Lung (tissue), 12 donors: ENCODE measurements around the gene PDGFD. TPM values are rescaled to one million over a fixed set of nuclear protein-coding genes. Genes with fewer than 3 reads are reported as not detected.

ENCODE experiments used
- ATAC-seq: fragments of 200-7000 bp; cut with Tn5 transposase; one replicate; pipeline ENCODE4 v1.9.1; 2020; ENCODE audit warnings: moderate number of reproducible peaks; ENCODE audit not compliant: insufficient read depth, low FRiP score
- DNase-seq, 3 donors: peaks; one replicate each; pipeline ENCODE4 v3.0.0-alpha.2; 2013 to 2017
- H3K27ac ChIP-seq, 2 donors: one replicate each; pipeline ENCODE4 v1.5.1; 2013; ENCODE audit warnings: mild to moderate bottlenecking in 2 of 2, moderate library complexity in 2 of 2, control low read depth in 1 of 2, inconsistent platforms in 1 of 2, low read depth in 1 of 2, low read length in 1 of 2
- H3K27me3 ChIP-seq, 3 donors: one replicate each; pipeline ENCODE4 v1.5.1; 2013; ENCODE audit warnings: low read length in 2 of 3; ENCODE audit not compliant: control insufficient read depth in 3 of 3, insufficient read depth in 3 of 3
- H3K36me3 ChIP-seq, 4 donors: one replicate each; pipeline ENCODE4 v1.5.1; 2013; ENCODE audit warnings: low read length in 4 of 4, mild to moderate bottlenecking in 1 of 4, moderate library complexity in 1 of 4; ENCODE audit not compliant: control insufficient read depth in 4 of 4, insufficient read depth in 4 of 4
- H3K4me1 ChIP-seq, 5 donors: one replicate each; pipeline ENCODE4 v1.5.1; 2013; ENCODE audit warnings: low read length in 5 of 5, mild to moderate bottlenecking in 2 of 5, moderate library complexity in 1 of 5; ENCODE audit not compliant: control insufficient read depth in 5 of 5, insufficient read depth in 5 of 5
- H3K4me3 ChIP-seq: one replicate; pipeline ENCODE4 v1.5.1; 2013; ENCODE audit warnings: mild to moderate bottlenecking, control low read depth, moderate library complexity
- H3K9ac ChIP-seq, 2 donors: one replicate each; pipeline ENCODE4 v1.5.1; 2013; ENCODE audit warnings: low read length in 2 of 2, control low read depth in 1 of 2; ENCODE audit not compliant: insufficient read depth in 1 of 2
- H3K9me3 ChIP-seq, 4 donors: one replicate each; pipeline ENCODE4 v1.5.1; 2013; ENCODE audit warnings: low read length in 3 of 4, mild to moderate bottlenecking in 1 of 4, moderate library complexity in 1 of 4; ENCODE audit not compliant: control insufficient read depth in 4 of 4, insufficient read depth in 3 of 4
- CTCF ChIP-seq: IDR thresholded peaks from 2 replicates; pipeline ENCODE4 v1.5.1; 2012; ENCODE audit warnings: mild to moderate bottlenecking; ENCODE audit errors: control extremely low read depth, extremely low read depth
- WGBS, 2 donors: extraction: QIAGEN DNeasy Blood & Tissue Kit; methylation state at CpG; one replicate each; pipeline ENCODE4 v1.1.7; 2013; 5-methylcytosine and 5-hydroxymethylcytosine counted together
- polyA plus RNA-seq, 2 donors: library from polyadenylated mRNA; stranded (reverse); fragments of 200-250 nt; gene quantifications; one replicate each; pipeline ENCODE4 v1.2.1, GENCODE V29; 2013
- total RNA-seq, 2 donors: library from RNA; depleted of rRNA in 1 of 2; stranded (reverse); fragments of >200 nt in 1 of 2; gene quantifications; one replicate each; pipeline ENCODE4 v1.2.1, GENCODE V29; 2014 to 2021
- donor health status: control.
- donor health status: control.
- donor health status: Bipolar disorder and iron deficiency.
- donor health status: healthy.
- donor health status: DM: yes; HTN: yes; CAD: no.

The PDGFD gene
- total and polyA plus RNA-seq, 4 donors: 0.71 to 10.6 (median 1.4) TPM

DNA sequence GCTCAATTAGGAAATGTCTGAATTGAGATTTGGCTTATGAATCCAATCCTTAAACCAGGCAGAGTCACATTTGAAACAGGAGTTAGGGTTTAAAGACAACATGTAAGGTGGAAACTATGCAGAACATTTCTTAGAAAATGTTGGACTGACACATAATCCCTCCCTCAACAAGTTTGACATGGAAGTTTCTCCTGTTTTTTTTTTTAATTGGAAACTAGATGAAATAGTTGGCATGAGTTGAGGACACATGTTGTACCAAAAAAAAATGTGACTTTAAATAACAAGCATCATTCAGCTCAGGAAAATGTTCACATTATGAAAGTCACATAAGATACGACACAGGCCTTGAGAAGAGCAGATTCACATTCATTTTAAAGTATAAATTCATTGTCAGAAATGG is 282.4 kb downstream of the PDGFD start:
- no peak for DNase-seq
- H3K4me3 ChIP-seq: no peak overlapping the region
- H3K9me3 ChIP-seq: no peaks in the 10 kb centered on the region
- H3K4me1 ChIP-seq: no peaks in the 10 kb centered on the region
- no peak overlapping the region for H3K9ac ChIP-seq
- ATAC-seq: no peak
- no peaks in the 10 kb centered on the region for H3K36me3 ChIP-seq
- 59 to 88% methylated on average over 1 of the region's 1 CpG for WGBS, 2 donors
- no peaks in the 10 kb centered on the region for H3K27me3 ChIP-seq
- TF ChIP-seq CTCF: no peak
- H3K27ac ChIP-seq: no peak overlapping the region

GRCh38 chr11:103880968-103881367 is 283.0 kb downstream of the PDGFD start:
- Histone ChIP-seq H3K4me3 (no peak overlapping the region), H3K27me3 (no peaks in the 10 kb centered on the region), H3K36me3 (no peaks in the 10 kb centered on the region), H3K4me1 (no peaks in the 10 kb centered on the region), H3K9me3 (no peaks in the 10 kb centered on the region), H3K27ac (no peak overlapping the region), H3K9ac (no peak overlapping the region)
- ATAC-seq: no peak
- TF ChIP-seq CTCF: no peak
- DNase-seq: no peak
- WGBS, 2 donors: 89 to 93% methylated on average over 4 of the region's 4 CpGs

GRCh38 chr11:103878646-103879045 is 285.3 kb downstream of the PDGFD start:
- H3K9me3 ChIP-seq: no peaks in the 10 kb centered on the region
- H3K27me3 ChIP-seq: no peaks in the 10 kb centered on the region
- no peak overlapping the region for H3K4me3 ChIP-seq
- H3K9ac ChIP-seq: no peak overlapping the region
- H3K4me1 ChIP-seq: no peaks in the 10 kb centered on the region
- no peak for TF ChIP-seq CTCF
- H3K27ac ChIP-seq: no peak overlapping the region
- no peak for ATAC-seq
- no peak for DNase-seq
- H3K36me3 ChIP-seq: no peaks in the 10 kb centered on the region

- DNase-seq: no peak
- TF ChIP-seq CTCF: no peak
- H3K27me3 ChIP-seq: no peaks in the 10 kb centered on the region
Observed at GRCh38 chr11:103877221-103877620, 286.7 kb downstream of the PDGFD start.

More at GRCh38 chr11:103877221-103877620, 286.7 kb downstream of the PDGFD start:
- Histone ChIP-seq H3K4me3 (no peak overlapping the region), H3K4me1 (no peaks in the 10 kb centered on the region), H3K9me3 (no peaks in the 10 kb centered on the region), H3K9ac (no peak overlapping the region), H3K36me3 (no peaks in the 10 kb centered on the region), H3K27ac (no peak overlapping the region)
- ATAC-seq: no peak
